Stimulated activated CD4-positive, alpha-beta T cell treated with anti-CD3 and anti-CD28 coated beads, Interleukin-4, amount 100 ng/mL, for 24 hours (primary cell): Measurements from ENCODE around the gene USF3.

Source experiments
- DNase-seq: peaks from one replicate; pipeline ENCODE4 v3.0.0-alpha.2; 2020

Gene USF3

GRCh38 chr3:113698213-113698742 is 1.8 kb upstream of the USF3 start:
- DNase-seq = no peak

- DNase-seq = no peak
Measured at GRCh38 chr3:113697500-113698090, 1.2 kb upstream of the USF3 start.

- peak; percentile 99 for DNase-seq
Measured at GRCh38 chr3:113696658-113697499, 437 bp upstream of the USF3 start.

- no peak for DNase-seq
Measured at GRCh38 chr3:113695431-113695785, 1.0 kb downstream of the USF3 start.

GRCh38 chr3:113690482-113690881 is 6.0 kb downstream of the USF3 start:
- no peak for DNase-seq

GRCh38 chr3:113685956-113686721 is 10.3 kb downstream of the USF3 start:
- no peak for DNase-seq

GRCh38 chr3:113685124-113685523 is 11.3 kb downstream of the USF3 start:
- no peak for DNase-seq

GRCh38 chr3:113684271-113684819 is 12.1 kb downstream of the USF3 start:
- DNase-seq = no peak

- no peak for DNase-seq
Measured at GRCh38 chr3:113678773-113679172, 17.7 kb downstream of the USF3 start.

- DNase-seq = no peak
Measured at GRCh38 chr3:113677737-113678136, 18.7 kb downstream of the USF3 start.

- DNase-seq = no peak
Measured at GRCh38 chr3:113676261-113676660, 20.2 kb downstream of the USF3 start.

GRCh38 chr3:113673593-113673992 is 22.8 kb downstream of the USF3 start:
- no peak for DNase-seq

GRCh38 chr3:113668015-113668414 is 28.4 kb downstream of the USF3 start:
- DNase-seq = no peak

- DNase-seq = no peak
Measured at GRCh38 chr3:113664523-113665094, 31.8 kb downstream of the USF3 start.

GRCh38 chr3:113663761-113664160 is 32.7 kb downstream of the USF3 start:
- no peak for DNase-seq

- no peak for DNase-seq
Measured at GRCh38 chr3:113663324-113663750, 33.1 kb downstream of the USF3 start.

- no peak for DNase-seq
Measured at GRCh38 chr3:113662824-113663223, 33.6 kb downstream of the USF3 start.

- no peak for DNase-seq
Measured at GRCh38 chr3:113660896-113661295, 35.5 kb downstream of the USF3 start.

GRCh38 chr3:113660458-113660857 is 36.0 kb downstream of the USF3 start:
- no peak for DNase-seq

- DNase-seq = no peak
Measured at GRCh38 chr3:113659996-113660395, 36.4 kb downstream of the USF3 start.

GRCh38 chr3:113659101-113659541 is 37.3 kb downstream of the USF3 start:
- DNase-seq = no peak

GRCh38 chr3:113658107-113658506 is 38.3 kb downstream of the USF3 start:
- no peak for DNase-seq

GRCh38 chr3:113654851-113655250 is 41.6 kb downstream of the USF3 start:
- DNase-seq = no peak
